HEK293T (cell line): ENCODE measurements around the gene HTR2B.

ENCODE experiments used
- CTCF ChIA-PET: fragments of 350-600 bp; formaldehyde crosslinking; extraction: SDS; loops from one replicate; lab custom pipeline; 2021; ENCODE audit warnings: antibody characterized with exemption, inconsistent platforms; lab: Yijun Ruan, JAX
- POLR2A ChIA-PET: fragments of 350-600 bp; formaldehyde crosslinking; extraction: SDS; loops from one replicate; lab custom pipeline; 2020; ENCODE audit warnings: antibody characterized with exemption, inconsistent platforms; lab: Yijun Ruan, JAX
- DNase-seq: peaks from one replicate; pipeline ENCODE4 v3.0.0; 2012; ENCODE audit warnings: mixed read lengths; ENCODE audit errors: extremely low spot score
- ARNT ChIP-seq: fragments of 450-650 bp; IDR thresholded peaks from 2 replicates; pipeline ENCODE4 v1.6.1; 2017; ENCODE audit warnings: mild to moderate bottlenecking
- BHLHE40 ChIP-seq: fragments of 450-650 bp; IDR thresholded peaks from 2 replicates; pipeline ENCODE4 v1.6.1; 2016; ENCODE audit warnings: mild to moderate bottlenecking, moderate library complexity, borderline replicate concordance
- CTBP1 ChIP-seq: fragments of 450-650 bp; IDR thresholded peaks from 2 replicates; pipeline ENCODE4 v1.6.1; 2016; ENCODE audit warnings: borderline replicate concordance
- ELF4 ChIP-seq: fragments of 450-650 bp; IDR thresholded peaks from 2 replicates; pipeline ENCODE4 v1.6.1; 2017; ENCODE audit warnings: antibody characterized with exemption
- FOXA1 ChIP-seq: fragments of 450-650 bp; IDR thresholded peaks from 2 replicates; pipeline ENCODE4 v1.6.1; 2016; ENCODE audit warnings: mild to moderate bottlenecking
- FOXK2 ChIP-seq: fragments of 450-650 bp; IDR thresholded peaks from 2 replicates; pipeline ENCODE4 v1.6.1; 2016; ENCODE audit warnings: mild to moderate bottlenecking
- FOXM1 ChIP-seq: fragments of 450-650 bp; IDR thresholded peaks from 2 replicates; pipeline ENCODE4 v1.6.1; 2017; ENCODE audit warnings: mild to moderate bottlenecking, borderline replicate concordance
- HDGF ChIP-seq: fragments of 450-650 bp; IDR thresholded peaks from 2 replicates; pipeline ENCODE4 v1.6.1; 2017; ENCODE audit warnings: antibody characterized with exemption, borderline replicate concordance
- L3MBTL2 ChIP-seq: fragments of 450-650 bp; conservative IDR thresholded peaks from 2 replicates; pipeline ENCODE4 v1.6.1; 2016; ENCODE audit warnings: mild to moderate bottlenecking
- LEF1 ChIP-seq: fragments of 450-650 bp; IDR thresholded peaks from 2 replicates; pipeline ENCODE4 v1.6.1; 2017; ENCODE audit warnings: mild to moderate bottlenecking, borderline replicate concordance
- NFRKB ChIP-seq: fragments of 450-650 bp; IDR thresholded peaks from 2 replicates; pipeline ENCODE4 v1.6.1; 2016; ENCODE audit warnings: mild to moderate bottlenecking, moderate library complexity
- PKNOX1 ChIP-seq: fragments of 450-650 bp; IDR thresholded peaks from 2 replicates; pipeline ENCODE4 v1.6.1; 2016
- SP1 ChIP-seq: fragments of 450-650 bp; IDR thresholded peaks from 2 replicates; pipeline ENCODE4 v1.6.1; 2017
- SUZ12 ChIP-seq: fragments of 450-650 bp; IDR thresholded peaks from 2 replicates; pipeline ENCODE4 v1.6.1; 2016; ENCODE audit warnings: mild to moderate bottlenecking
- TARDBP ChIP-seq: fragments of 450-650 bp; IDR thresholded peaks from 2 replicates; pipeline ENCODE4 v1.6.1; 2016
- ZNF384 ChIP-seq: fragments of 450-650 bp; IDR thresholded peaks from 2 replicates; pipeline ENCODE4 v1.6.1; 2016

The HTR2B gene

GRCh38 chr2:231127480-231127879, 2.6 kb upstream of the HTR2B start:
- ChIA-PET CTCF (no interaction called here), POLR2A (no interaction called here)
- no peak for DNase-seq
- TF ChIP-seq LEF1 (no peak), SP1 (no peak), PKNOX1 (0 out of 2 replicates have a peak, but pooled peaks have one; percentile 24), TARDBP (no peak), FOXA1 (no peak)

GRCh38 chr2:231126123-231126522, 1.3 kb upstream of the HTR2B start:
- no peak for DNase-seq
- CTCF ChIA-PET = no interaction called here
- TF ChIP-seq ZNF384 (no peak), HDGF (no peak), PKNOX1 (no peak), FOXK2 (no peak), FOXA1 (no peak), L3MBTL2 (no peak), SUZ12 (no peak), FOXM1 (no peak), ELF4 (no peak), NFRKB (no peak), LEF1 (no peak), BHLHE40 (no peak)
- POLR2A ChIA-PET = no interaction called here

- CTCF ChIA-PET = interaction anchor here (0.7 kb wide), 2 partner anchors 344 to 622 kb away, joined by 3 to 5 read pairs; no protein-coding TSS in a partner anchor
- no peak for DNase-seq
- TF ChIP-seq ELF4 (no peak), L3MBTL2 (no peak), FOXA1 (no peak), TARDBP (no peak), CTBP1 (no peak), SUZ12 (no peak), FOXM1 (no peak), ARNT (no peak), SP1 (no peak), LEF1 (no peak), NFRKB (no peak), ZNF384 (no peak), FOXK2 (no peak), BHLHE40 (no peak), PKNOX1 (no peak), HDGF (no peak)
- POLR2A ChIA-PET = no interaction called here
These were observed 1.4 kb downstream of the HTR2B start for GRCh38 chr2:231123362-231123898.

- DNase-seq = no peak
- no peak for TF ChIP-seq L3MBTL2
- TF ChIP-seq HDGF = no peak
- ChIA-PET POLR2A (no interaction called here), CTCF (no interaction called here)
These were observed 6.3 kb downstream of the HTR2B start for GRCh38 chr2:231118614-231118942.

- DNase-seq = no peak
- no peak for TF ChIP-seq FOXM1
- TF ChIP-seq TARDBP = no peak
- no peak for TF ChIP-seq BHLHE40
- no peak for TF ChIP-seq SUZ12
- TF ChIP-seq PKNOX1 = peak; percentile 14; the same call in 1 of the 2 replicates
- POLR2A ChIA-PET = no interaction called here
- CTCF ChIA-PET = no interaction called here
These were observed 6.8 kb downstream of the HTR2B start for GRCh38 chr2:231117922-231118613.

GRCh38 chr2:231117148-231117547, 7.7 kb downstream of the HTR2B start:
- POLR2A ChIA-PET = no interaction called here
- DNase-seq = no peak
- no peak for TF ChIP-seq SUZ12
- TF ChIP-seq L3MBTL2 = no peak
- no peak for TF ChIP-seq ARNT
- TF ChIP-seq PKNOX1 = no peak
- TF ChIP-seq FOXK2 = no peak
- no peak for TF ChIP-seq CTBP1
- TF ChIP-seq TARDBP = no peak
- TF ChIP-seq FOXA1 = no peak
- TF ChIP-seq SP1 = no peak
- no peak for TF ChIP-seq ELF4
- no peak for TF ChIP-seq NFRKB
- TF ChIP-seq HDGF = no peak
- no peak for TF ChIP-seq BHLHE40
- CTCF ChIA-PET = no interaction called here
